GM12878 (cell line): ENCODE results near the gene PPP1R3G.

Experiments
- CHD4 ChIP-seq: fragments of 200-600 bp; sonication (generic); IDR thresholded peaks from 2 replicates; pipeline ENCODE4 v1.6.1; 2016; ENCODE audit warnings: mild to moderate bottlenecking
- FOXK2 ChIP-seq: fragments of 450-650 bp; IDR thresholded peaks from 2 replicates; pipeline ENCODE4 v1.6.1; 2017; ENCODE audit warnings: mild to moderate bottlenecking, moderate library complexity
- SRF ChIP-seq, 2 experiments: IDR thresholded peaks; 2 replicates each; pipeline ENCODE4 v1.6.1; 2011; ENCODE audit warnings: low read depth in 2 of 2, low read length in 2 of 2, mild to moderate bottlenecking in 1 of 2, moderate library complexity in 1 of 2
- TF ChIP-seq, protein P1 (sequence below), 3 experiments: IDR thresholded peaks in 2 of 3; conservative IDR thresholded peaks in 1 of 3; 2 replicates each; pipeline ENCODE4 v1.5.1; 2011; ENCODE audit warnings: low read depth in 3 of 3, low read length in 3 of 3, mild to moderate bottlenecking in 3 of 3, control low read depth in 2 of 3, moderate library complexity in 2 of 3, inconsistent platforms in 1 of 3, mixed read lengths in 1 of 3; ENCODE audit not compliant: control insufficient read depth in 2 of 3, insufficient read depth in 1 of 3; ENCODE audit errors: extremely low read depth in 1 of 3

DNA sequence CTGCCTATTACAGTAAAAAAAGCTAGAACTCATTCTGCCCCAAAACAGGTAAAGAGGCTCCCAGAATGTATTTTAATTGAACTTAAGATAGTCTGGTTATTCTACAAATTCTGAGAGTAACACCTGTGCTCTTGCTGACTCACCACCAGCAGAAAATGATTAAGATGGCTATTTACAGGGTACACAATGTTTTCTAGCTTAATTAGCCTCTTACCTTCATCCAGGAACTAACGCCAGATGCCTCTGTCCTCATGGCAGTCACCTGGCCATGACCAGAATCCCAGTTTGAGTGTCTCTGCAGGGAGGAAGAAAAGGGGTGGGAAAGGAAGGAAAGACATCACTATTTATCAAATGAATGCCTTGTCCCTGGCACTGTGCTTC, 31.3 kb upstream of the PPP1R3G start:
- no peak for TF ChIP-seq FOXK2
- TF ChIP-seq, protein P1, sequence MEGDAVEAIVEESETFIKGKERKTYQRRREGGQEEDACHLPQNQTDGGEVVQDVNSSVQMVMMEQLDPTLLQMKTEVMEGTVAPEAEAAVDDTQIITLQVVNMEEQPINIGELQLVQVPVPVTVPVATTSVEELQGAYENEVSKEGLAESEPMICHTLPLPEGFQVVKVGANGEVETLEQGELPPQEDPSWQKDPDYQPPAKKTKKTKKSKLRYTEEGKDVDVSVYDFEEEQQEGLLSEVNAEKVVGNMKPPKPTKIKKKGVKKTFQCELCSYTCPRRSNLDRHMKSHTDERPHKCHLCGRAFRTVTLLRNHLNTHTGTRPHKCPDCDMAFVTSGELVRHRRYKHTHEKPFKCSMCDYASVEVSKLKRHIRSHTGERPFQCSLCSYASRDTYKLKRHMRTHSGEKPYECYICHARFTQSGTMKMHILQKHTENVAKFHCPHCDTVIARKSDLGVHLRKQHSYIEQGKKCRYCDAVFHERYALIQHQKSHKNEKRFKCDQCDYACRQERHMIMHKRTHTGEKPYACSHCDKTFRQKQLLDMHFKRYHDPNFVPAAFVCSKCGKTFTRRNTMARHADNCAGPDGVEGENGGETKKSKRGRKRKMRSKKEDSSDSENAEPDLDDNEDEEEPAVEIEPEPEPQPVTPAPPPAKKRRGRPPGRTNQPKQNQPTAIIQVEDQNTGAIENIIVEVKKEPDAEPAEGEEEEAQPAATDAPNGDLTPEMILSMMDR (IDR thresholded peaks at IDR 0.05 in 2 of 3, conservative IDR thresholded peaks at IDR 0.05 in 1 of 3; ENCODE audit: control insufficient read depth in 2 of 3, extremely low read depth in 1 of 3, insufficient read depth in 1 of 3, low read depth in 3 of 3, low read length in 3 of 3): no peak
- TF ChIP-seq CHD4: no peak
- TF ChIP-seq SRF (IDR thresholded peaks at IDR 0.05; ENCODE audit: low read depth in 2 of 2, low read length in 2 of 2): no peak
